AG09309 (cell line): Measurements from ENCODE around the gene CACNB3.

Source experiments
- DNase-seq: peaks from one replicate; pipeline ENCODE4 v3.0.0-alpha.2; 2010; ENCODE audit warnings: low read depth
- H3K4me3 ChIP-seq: 2 replicates; pipeline ENCODE4 v1.5.1; 2011; ENCODE audit warnings: mild to moderate bottlenecking, low read depth, low read length, moderate library complexity; ENCODE audit not compliant: control insufficient read depth
- TF ChIP-seq, protein P1 (sequence below): IDR thresholded peaks from 2 replicates; pipeline ENCODE4 v1.5.1; 2011; ENCODE audit warnings: mild to moderate bottlenecking, low read depth, low read length, inconsistent platforms; ENCODE audit not compliant: insufficient read depth, control insufficient read depth; ENCODE audit errors: missing control alignments

The CACNB3 gene

DNA sequence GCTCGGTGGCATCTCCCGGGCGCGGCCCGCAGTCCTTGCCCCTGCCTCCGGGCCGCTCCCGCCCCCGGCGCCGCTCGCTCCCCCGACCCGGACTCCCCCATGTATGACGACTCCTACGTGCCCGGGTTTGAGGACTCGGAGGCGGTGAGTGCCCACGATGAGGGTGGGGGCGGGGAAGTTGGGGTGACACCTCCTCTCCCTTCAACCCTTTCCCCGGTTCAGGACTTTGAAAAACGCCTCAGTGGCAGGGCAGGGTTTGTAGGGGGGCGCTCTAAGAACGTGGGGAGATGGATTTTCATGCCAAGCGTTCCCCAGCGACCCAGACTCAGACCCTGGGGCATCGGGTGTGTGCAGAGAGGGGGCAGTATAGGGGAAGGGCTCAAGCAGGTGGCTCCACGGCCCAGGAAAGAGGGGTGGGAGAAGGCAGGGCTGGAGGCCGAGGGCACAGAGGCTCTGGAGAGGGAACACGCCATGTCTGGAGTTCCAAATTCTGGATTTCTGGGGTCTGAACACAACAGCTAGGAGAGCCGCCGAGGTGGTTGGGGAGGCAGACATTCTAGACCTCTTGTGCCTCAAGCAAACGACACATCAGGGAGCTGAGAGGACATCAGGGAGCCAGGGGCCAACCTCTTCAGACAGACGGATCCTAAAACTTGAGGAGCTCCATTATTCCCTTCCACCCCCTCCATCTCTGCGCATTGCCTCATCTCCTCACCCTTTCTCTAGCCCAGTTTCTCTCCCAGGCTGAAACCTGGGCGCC lies 715 bp downstream of the CACNB3 start:
- H3K4me3 ChIP-seq, result peak overlapping the region; percentile 84
- TF ChIP-seq, protein P1, sequence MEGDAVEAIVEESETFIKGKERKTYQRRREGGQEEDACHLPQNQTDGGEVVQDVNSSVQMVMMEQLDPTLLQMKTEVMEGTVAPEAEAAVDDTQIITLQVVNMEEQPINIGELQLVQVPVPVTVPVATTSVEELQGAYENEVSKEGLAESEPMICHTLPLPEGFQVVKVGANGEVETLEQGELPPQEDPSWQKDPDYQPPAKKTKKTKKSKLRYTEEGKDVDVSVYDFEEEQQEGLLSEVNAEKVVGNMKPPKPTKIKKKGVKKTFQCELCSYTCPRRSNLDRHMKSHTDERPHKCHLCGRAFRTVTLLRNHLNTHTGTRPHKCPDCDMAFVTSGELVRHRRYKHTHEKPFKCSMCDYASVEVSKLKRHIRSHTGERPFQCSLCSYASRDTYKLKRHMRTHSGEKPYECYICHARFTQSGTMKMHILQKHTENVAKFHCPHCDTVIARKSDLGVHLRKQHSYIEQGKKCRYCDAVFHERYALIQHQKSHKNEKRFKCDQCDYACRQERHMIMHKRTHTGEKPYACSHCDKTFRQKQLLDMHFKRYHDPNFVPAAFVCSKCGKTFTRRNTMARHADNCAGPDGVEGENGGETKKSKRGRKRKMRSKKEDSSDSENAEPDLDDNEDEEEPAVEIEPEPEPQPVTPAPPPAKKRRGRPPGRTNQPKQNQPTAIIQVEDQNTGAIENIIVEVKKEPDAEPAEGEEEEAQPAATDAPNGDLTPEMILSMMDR, result peak; percentile 17
- DNase-seq, result no peak

DNA sequence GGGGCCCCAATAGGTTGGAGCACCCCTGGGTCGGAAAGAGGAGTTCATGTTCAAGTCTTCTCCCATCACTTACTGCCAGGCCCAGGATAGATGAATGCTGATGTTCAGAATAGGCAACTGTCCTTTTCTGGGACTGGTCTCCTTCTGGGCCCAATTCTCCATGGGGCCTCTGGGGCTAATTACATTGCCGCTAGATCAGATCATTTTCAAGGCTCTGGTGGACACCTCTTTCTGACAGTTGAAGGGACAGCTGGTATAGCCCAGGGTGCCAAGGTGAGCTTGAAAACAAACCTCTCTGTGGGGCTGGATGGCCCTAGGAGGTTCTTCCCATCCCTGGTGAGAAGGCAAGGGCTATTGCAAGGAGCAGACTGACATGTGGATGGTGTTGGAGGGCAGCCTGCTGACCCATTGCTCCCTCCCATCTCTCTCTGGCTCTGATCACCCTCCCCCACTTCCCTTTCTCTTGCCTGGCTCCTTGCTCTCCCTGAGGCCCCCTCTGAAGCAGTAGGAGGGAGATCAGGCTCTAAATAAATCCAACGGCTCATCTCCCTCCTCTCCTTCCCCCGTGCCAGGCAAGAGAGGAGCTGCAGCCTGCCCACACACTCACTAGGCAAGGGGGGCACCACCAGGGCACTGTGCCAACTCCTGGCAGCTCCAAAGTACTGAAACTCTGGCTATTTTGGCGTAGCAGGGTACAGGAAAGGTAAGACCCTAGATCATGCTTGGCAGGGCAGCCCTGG lies 1.9 kb downstream of the CACNB3 start:
- H3K4me3 ChIP-seq, result no peak overlapping the region
- TF ChIP-seq, protein P1, result no peak
- DNase-seq, result no peak

DNA sequence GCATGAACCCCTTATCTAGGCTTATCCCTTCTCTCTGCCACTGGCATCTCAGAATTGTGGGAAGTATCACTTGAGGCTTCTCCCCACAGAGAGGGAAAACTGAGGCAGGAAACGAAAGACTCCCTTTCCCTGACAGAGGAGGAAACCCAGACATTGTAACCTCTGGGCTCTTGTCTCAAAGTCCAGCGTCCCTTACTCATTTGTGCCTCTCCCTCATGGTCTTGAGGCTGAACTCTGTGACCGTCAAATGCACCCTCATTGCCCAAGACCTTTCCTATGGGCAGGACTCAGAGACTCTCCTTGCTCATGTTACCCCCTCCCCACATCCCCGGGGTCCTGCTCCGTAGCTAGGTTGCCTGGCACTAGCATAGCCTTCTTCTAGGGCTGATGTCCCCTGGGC lies 3.8 kb downstream of the CACNB3 start:
- no peak overlapping the region for H3K4me3 ChIP-seq
- TF ChIP-seq, protein P1, result no peak
- DNase-seq, result no peak

DNA sequence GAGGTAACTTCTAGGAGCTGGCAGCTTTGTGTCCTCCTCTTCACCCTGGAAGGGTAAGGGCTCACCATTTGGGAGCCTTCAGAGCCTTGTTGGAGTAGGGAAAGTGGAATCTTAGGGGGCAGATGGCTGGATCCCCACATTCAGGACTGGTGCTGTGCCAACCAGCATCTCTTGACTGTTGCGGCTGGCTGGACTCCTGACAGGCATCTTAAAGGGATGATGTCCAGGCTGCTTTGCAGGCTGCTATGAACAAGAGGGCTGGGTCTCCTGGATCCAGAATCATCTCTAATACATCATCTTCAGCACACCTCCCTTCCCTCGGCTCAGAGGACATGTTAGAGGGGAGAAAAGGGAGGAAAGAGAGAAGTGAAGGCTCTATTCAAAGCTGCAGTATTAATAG lies 4.4 kb downstream of the CACNB3 start:
- no peak for DNase-seq
- H3K4me3 ChIP-seq, result no peak overlapping the region
- TF ChIP-seq, protein P1, result no peak

DNA sequence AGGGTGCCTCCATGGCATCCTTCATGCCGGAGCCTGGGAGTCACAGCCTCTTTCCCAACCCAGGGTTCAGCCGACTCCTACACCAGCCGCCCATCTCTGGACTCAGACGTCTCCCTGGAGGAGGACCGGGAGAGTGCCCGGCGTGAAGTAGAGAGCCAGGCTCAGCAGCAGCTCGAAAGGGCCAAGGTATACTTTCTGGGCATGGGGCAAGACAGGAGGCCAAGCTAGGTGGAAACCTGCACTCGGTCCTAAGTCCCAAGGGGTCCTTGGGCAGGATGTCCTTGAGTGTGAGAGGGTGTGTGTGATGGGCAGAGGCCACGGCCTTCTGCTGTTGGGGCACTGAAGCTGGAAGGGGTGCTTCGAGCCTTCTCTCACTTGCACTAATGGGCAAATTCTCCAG lies 5.0 kb downstream of the CACNB3 start:
- no peak for DNase-seq
- TF ChIP-seq, protein P1, result no peak
- no peak overlapping the region for H3K4me3 ChIP-seq

DNA sequence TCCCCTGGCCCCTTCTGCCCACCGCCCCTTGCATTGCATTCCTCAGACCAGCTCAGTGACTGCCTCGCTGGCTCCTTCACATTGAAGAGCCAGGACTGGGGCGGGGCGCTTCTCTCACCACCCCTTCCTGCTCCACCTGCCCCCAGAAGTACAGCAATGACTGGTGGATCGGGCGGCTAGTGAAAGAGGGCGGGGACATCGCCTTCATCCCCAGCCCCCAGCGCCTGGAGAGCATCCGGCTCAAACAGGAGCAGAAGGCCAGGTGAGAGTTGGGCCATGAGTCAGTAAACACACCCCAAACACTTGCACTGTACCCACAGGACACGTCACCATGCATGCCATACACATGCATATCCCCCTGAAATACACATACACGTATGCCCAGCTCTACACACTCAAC lies 5.8 kb downstream of the CACNB3 start:
- no peak for DNase-seq
- TF ChIP-seq, protein P1, result no peak
- no peak overlapping the region for H3K4me3 ChIP-seq
